ENCODE measurements around the gene IFT122. TPM values are rescaled to one million over a fixed set of nuclear protein-coding genes. Genes with fewer than 3 reads are reported as not detected.
A peak's percentile ranks its signal among the peaks of the same experiment; 100 is the strongest.

Gene IFT122
- total RNA-seq, 2 experiments from 2014 or later = 21.6 to 37.0 TPM

- no peak overlapping the region for H3K4me3 ChIP-seq (ENCODE audit: low read depth, low read length, poor library complexity, severe bottlenecking)
- peaks cover 11% of the 10 kb centered on the region for H3K36me3 ChIP-seq (ENCODE audit: insufficient read depth, low read length)
- H2AFZ ChIP-seq (ENCODE audit: low read length) = no peak overlapping the region
- H3K9me2 ChIP-seq (ENCODE audit: insufficient read depth, low read length) = no peaks in the 10 kb centered on the region
- TF ChIP-seq CTCF (conservative IDR thresholded peaks at IDR 0.05; ENCODE audit: low read length) (no peak), EZH2phosphoT487 (IDR thresholded peaks at IDR 0.05; ENCODE audit: borderline replicate concordance, low read depth, low read length) (no peak)
- no peak for DNase-seq (ENCODE audit: low spot score)
- H3K4me1 ChIP-seq (ENCODE audit: insufficient read depth, low read length, poor library complexity, severe bottlenecking) = peaks cover 24% of the 10 kb centered on the region
- CTCF ChIA-PET (ENCODE audit: unreplicated experiment) = no interaction called here
- no peaks in the 10 kb centered on the region for H4K20me1 ChIP-seq (ENCODE audit: insufficient read depth, low read length)
- BruUV-seq (replicated peaks) = no TSS peak
- H3K27ac ChIP-seq (ENCODE audit: low read depth, low read length, poor library complexity, severe bottlenecking) = no peak overlapping the region
- POLR2A ChIA-PET = interaction anchor here (0.6 to 1.6 kb wide), 6 partner anchors 8 to 693 kb away, joined by 3 to 5 read pairs (median 4); no protein-coding TSS in a partner anchor
- H3K4me2 ChIP-seq (ENCODE audit: low read length) = no peak overlapping the region
- intact Hi-C loops (cut with micrococcal nuclease; ENCODE audit: unreplicated experiment) = no loop called here
- no peaks in the 10 kb centered on the region for H3K79me2 ChIP-seq (ENCODE audit: insufficient read depth, low read depth, low read length)
- peaks cover 7% of the 10 kb centered on the region; the same call in 1 of the 2 replicates for H3K9me3 ChIP-seq (ENCODE audit: low read length)
Observed at GRCh38 chr3:129422897-129423296, 17.1 kb upstream of the IFT122 start.

GRCh38 chr3:129424185-129424841, 15.7 kb upstream of the IFT122 start:
- Histone ChIP-seq H3K27ac (ENCODE audit: low read depth, low read length, poor library complexity, severe bottlenecking) (peak overlapping the region; percentile 55), H2AFZ (ENCODE audit: low read length) (peak overlapping the region; percentile 73), H3K9me3 (ENCODE audit: low read length) (peaks cover 7% of the 10 kb centered on the region; the same call in 1 of the 2 replicates), H3K79me2 (ENCODE audit: insufficient read depth, low read depth, low read length) (no peaks in the 10 kb centered on the region), H3K4me2 (ENCODE audit: low read length) (peak overlapping the region; percentile 36), H4K20me1 (ENCODE audit: insufficient read depth, low read length) (no peaks in the 10 kb centered on the region), H3K4me1 (ENCODE audit: insufficient read depth, low read length, poor library complexity, severe bottlenecking) (peaks cover 35% of the 10 kb centered on the region), H3K9me2 (ENCODE audit: insufficient read depth, low read length) (no peaks in the 10 kb centered on the region), H3K36me3 (ENCODE audit: insufficient read depth, low read length) (peaks cover 25% of the 10 kb centered on the region), H3K4me3 (ENCODE audit: low read depth, low read length, poor library complexity, severe bottlenecking) (peak overlapping the region; percentile 8)
- TF ChIP-seq EZH2phosphoT487 (IDR thresholded peaks at IDR 0.05; ENCODE audit: borderline replicate concordance, low read depth, low read length) = no peak
- no peak for TF ChIP-seq CTCF (conservative IDR thresholded peaks at IDR 0.05; ENCODE audit: low read length)
- ChIA-PET POLR2A (no interaction called here), CTCF (ENCODE audit: unreplicated experiment) (no interaction called here)
- BruUV-seq (replicated peaks) = no TSS peak
- intact Hi-C loops (cut with micrococcal nuclease; ENCODE audit: unreplicated experiment) = no loop called here
- DNase-seq (ENCODE audit: low spot score) = peak; percentile 89

- ChIA-PET CTCF (ENCODE audit: unreplicated experiment) (no interaction called here), POLR2A (interaction anchor here (0.9 kb wide), 1 partner anchor 14 kb away, joined by 8 read pairs; no protein-coding TSS in a partner anchor)
- BruUV-seq (replicated peaks) = no TSS peak
- DNase-seq (ENCODE audit: low spot score) = no peak
- intact Hi-C loops (cut with micrococcal nuclease; ENCODE audit: unreplicated experiment) = no loop called here
- Histone ChIP-seq H3K4me1 (ENCODE audit: insufficient read depth, low read length, poor library complexity, severe bottlenecking) (peaks cover 35% of the 10 kb centered on the region), H3K27ac (ENCODE audit: low read depth, low read length, poor library complexity, severe bottlenecking) (no peak overlapping the region), H3K79me2 (ENCODE audit: insufficient read depth, low read depth, low read length) (no peaks in the 10 kb centered on the region), H4K20me1 (ENCODE audit: insufficient read depth, low read length) (no peaks in the 10 kb centered on the region), H3K4me2 (ENCODE audit: low read length) (no peak overlapping the region), H3K36me3 (ENCODE audit: insufficient read depth, low read length) (peaks cover 34% of the 10 kb centered on the region), H3K9me3 (ENCODE audit: low read length) (peaks cover 7% of the 10 kb centered on the region; the same call in 1 of the 2 replicates), H2AFZ (ENCODE audit: low read length) (no peak overlapping the region), H3K9me2 (ENCODE audit: insufficient read depth, low read length) (no peaks in the 10 kb centered on the region), H3K4me3 (ENCODE audit: low read depth, low read length, poor library complexity, severe bottlenecking) (no peak overlapping the region)
- TF ChIP-seq EZH2phosphoT487 (IDR thresholded peaks at IDR 0.05; ENCODE audit: borderline replicate concordance, low read depth, low read length) (no peak), CTCF (conservative IDR thresholded peaks at IDR 0.05; ENCODE audit: low read length) (no peak)
Observed at GRCh38 chr3:129425213-129425612, 14.8 kb upstream of the IFT122 start.
